ENCODE data around the gene FZR1. TPM values are rescaled to one million over a fixed set of nuclear protein-coding genes. Genes with fewer than 3 reads are reported as not detected.

The FZR1 gene
- total RNA-seq, 1 donor = 30.2 TPM

DNA sequence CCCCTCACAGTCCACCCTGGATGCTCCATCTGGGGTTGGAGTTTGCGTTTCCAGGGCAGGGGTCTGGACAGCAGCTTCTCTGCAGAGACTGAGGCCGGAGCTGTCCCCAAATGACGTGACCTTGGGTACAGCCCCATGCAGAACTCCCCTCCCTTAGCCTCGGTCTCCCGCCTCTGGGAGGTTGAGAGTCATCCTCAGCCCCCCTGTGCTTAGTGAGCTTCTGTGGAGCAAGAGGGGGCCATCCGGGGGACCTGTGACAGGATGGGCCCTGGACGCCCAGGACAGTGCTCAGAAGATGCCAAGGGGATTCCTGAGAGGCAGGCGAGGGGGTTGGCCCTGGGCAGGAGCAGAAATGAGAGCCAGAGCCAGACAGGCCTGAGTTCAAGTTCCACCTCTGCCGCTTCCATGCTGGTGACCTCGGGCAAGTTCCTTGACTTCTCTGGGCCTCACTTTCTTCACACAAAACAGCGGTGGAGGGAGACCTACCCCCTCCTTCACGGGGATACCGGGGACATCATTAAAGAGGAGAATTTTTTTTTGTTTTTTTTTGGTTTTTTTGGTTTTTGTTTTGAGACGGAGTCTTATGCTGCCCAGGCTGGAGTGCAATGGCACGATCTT, 46.0 kb upstream of the FZR1 start:
- TF ChIP-seq CTCF (IDR thresholded peaks at IDR 0.05; ENCODE audit: insufficient read depth, low read length) = no peak
- DNase-seq (ENCODE audit: low read depth) = no peak
- H3K4me3 ChIP-seq (ENCODE audit: low read depth, low read length) = no peak overlapping the region

DNA sequence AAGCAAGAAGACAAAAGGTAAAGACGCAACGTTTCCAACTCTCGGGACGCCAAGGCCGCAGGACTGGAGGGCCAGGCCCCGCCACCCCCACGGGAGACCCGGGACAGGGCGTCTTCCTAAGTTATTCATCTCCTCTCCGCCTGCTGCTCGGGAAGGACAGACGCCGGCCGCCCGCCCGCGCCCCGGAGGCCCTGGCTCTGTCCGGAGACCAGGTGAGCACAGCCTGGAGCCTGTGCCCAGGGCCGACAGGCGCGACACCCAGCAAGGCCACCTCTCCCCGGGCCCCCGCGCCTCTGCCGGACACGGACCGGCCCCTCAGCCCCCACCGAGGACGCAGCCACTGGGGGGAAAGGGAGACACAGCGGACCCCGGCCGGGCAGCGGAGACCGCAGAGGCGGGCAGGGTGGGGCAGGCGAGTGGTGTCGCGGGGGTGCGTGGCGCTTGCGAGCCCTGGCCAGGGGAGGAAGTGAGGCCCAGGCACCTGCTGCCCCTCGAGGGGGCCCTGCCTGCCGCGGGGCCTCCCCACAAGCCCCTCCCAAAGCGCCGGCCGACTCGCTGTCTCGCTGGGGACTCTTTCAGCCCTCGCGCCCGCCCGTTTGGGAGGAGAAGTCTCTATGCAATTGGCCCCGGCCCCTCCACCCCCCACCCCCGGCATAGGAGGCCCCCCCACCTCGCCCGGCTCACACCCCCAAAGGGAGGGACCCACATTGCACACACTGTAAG, 43.0 kb upstream of the FZR1 start:
- no peak for TF ChIP-seq CTCF (IDR thresholded peaks at IDR 0.05; ENCODE audit: insufficient read depth, low read length)
- DNase-seq (ENCODE audit: low read depth) = no peak

DNA sequence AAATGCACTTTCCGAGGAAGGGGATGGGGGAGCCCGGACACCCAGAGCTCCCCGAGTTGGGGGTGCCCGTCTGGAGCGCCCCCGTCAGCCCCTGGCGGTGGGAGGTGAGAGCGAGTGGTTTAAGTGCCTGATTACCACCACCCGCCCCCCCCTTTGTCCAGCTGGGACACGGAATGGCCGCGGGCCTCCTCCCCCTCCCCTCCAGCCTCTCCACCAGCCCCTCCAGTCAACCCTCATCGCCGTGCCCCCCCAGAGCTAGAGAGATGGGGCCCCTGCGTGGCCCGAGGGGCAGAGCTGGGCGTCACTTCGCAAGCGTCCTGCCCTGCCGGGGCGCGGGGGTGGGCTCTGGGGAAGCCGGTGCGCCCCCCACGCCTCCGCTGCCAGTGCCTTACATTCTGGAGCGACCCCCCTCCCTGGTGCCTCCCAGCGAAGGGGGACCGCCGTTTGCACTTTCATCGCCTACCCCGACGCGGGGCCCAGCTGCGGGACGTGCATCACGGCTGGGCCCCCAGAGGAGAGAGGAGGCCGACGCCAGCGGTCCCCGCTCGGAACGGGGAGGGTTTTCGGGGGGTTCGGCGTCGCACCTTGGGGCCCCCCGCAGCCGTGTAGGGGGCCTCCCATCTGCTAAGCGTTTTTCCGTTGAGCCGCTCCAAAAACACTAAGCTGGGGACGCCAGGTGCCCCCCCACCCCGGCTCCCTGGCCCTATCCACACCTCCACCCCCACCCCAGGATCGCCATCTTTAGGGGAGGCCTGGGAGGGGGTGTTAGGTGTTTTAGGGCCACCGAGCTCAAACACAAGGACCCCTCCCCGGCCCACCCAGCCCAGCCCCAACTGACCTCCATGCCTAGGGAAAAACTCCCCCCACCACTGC, 42.2 kb upstream of the FZR1 start:
- no peak overlapping the region for H3K4me3 ChIP-seq (ENCODE audit: low read depth, low read length)
- DNase-seq (ENCODE audit: low read depth) = no peak
- TF ChIP-seq CTCF (IDR thresholded peaks at IDR 0.05; ENCODE audit: insufficient read depth, low read length) = no peak

More for the DNA sequence above, 43.0 kb upstream of the FZR1 start:
- no peak overlapping the region for H3K4me3 ChIP-seq (ENCODE audit: low read depth, low read length)

DNA sequence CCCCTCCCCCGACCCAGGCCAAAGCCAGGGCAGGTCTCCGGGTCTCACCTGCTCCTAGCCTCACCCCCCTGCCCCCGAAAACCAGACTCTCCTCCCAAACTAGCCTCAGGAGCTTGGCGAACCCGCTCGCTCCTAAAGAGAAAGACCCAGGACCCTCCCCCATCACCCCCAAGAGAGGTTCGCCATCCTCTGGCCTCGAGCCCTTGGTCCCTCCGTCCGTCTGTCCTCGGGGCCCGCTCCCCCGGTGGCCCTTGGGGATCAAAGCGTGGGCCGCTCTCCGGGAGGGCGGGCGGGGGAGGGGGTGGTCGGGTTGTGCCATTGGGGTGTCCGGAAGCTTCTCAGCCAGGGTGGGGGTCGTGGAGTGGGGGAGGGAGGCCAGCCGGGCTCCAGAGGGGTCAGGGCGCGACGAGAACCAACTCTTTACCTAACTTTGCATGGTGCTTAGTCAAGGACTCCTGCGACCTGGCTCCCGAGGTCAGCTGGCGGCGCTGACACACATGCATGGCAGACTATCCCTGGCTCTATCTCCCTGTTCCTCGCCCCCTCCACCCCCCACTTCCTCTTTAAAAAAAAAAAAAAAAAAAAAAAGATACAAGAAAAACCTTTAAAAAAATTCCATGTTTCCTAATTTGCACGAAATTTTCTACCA, 41.4 kb upstream of the FZR1 start:
- H3K4me3 ChIP-seq (ENCODE audit: low read depth, low read length) = no peak overlapping the region
- no peak for TF ChIP-seq CTCF (IDR thresholded peaks at IDR 0.05; ENCODE audit: insufficient read depth, low read length)
- no peak for DNase-seq (ENCODE audit: low read depth)

- H3K4me3 ChIP-seq (ENCODE audit: low read depth, low read length) = no peak overlapping the region
- no peak for TF ChIP-seq CTCF (IDR thresholded peaks at IDR 0.05; ENCODE audit: insufficient read depth, low read length)
- DNase-seq (ENCODE audit: low read depth) = no peak
Measured at GRCh38 chr19:3465552-3465951, 40.6 kb upstream of the FZR1 start.

DNA sequence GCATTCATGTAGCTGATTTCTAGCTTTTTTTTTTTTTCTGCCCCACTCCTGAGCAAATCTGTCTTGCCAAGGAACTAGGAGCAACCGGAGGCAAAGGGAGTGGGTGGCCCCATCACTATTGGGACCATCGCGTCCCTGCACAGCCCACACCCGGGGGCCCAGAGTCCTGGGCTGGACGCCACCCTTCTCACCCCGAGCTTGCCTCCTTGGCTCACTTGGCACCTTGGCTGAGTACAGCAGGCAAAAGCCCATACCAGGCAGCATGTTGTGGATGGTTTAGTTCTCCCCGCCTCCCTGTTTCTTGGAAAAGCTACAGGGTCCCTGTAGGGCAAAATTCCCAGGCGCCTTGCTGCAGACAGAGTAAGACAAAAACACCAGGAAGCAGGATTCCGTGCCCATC, 39.5 kb upstream of the FZR1 start:
- DNase-seq (ENCODE audit: low read depth) = no peak
- H3K4me3 ChIP-seq (ENCODE audit: low read depth, low read length) = no peak overlapping the region
- no peak for TF ChIP-seq CTCF (IDR thresholded peaks at IDR 0.05; ENCODE audit: insufficient read depth, low read length)
